ENCODE data around the gene ERG28. TPM values are rescaled to one million over a fixed set of nuclear protein-coding genes. Genes with fewer than 3 reads are reported as not detected.
"Not testable (repeated sequence)": the region's sequence is repeated elsewhere in the genome, so short reads cannot be mapped to it uniquely, and the experiment has no call there.

ERG28 gene
- total RNA-seq, 1 donor from 2014 or later: 6.2 TPM

- DNase-seq (ENCODE audit: low spot score): no peak
These were observed 33.8 kb downstream of the ERG28 start for GRCh38 chr14:75626863-75627262.

GRCh38 chr14:75626396-75626795 is 34.3 kb downstream of the ERG28 start:
- no peak for DNase-seq (ENCODE audit: low spot score)

DNA sequence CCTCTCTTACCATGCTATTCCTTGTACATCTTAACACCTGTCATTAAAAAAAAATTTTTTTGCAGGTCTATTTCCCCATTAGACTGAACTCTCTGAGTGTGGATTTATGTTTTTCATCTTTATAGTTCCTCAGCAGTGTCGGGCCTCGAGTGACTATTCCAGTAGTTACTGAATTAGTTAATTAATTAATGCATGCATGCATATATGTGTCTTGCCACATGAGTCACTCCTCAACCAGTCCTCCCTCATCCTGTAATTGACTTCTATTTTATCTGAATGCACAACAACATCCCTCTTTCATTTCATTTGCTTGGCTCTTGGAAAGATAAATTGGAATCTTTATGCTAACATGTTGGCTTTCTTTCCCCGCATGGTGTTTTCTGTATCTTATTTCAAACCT is 35.6 kb downstream of the ERG28 start:
- no peak for DNase-seq (ENCODE audit: low spot score)

DNA sequence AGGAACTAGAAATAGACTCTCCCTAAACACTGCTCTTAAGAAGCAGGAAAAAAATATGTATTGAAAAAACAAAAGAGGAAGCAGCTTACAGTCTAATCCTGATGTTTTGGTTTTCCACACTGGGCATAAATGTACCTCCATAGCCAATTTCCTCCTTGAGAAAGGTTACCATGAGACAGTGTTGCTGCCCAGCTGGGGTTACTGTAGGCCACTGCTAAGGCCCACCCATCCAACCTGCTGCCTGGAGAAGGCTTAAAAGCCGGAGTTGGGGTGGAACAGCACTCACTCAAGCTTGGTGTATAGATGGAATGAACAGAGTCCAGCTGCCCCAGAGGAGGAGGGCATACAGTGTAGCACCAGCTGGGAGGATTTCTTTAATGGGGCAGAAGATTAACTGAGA is 41.1 kb downstream of the ERG28 start:
- peak; percentile 26 for DNase-seq (ENCODE audit: low spot score)

DNA sequence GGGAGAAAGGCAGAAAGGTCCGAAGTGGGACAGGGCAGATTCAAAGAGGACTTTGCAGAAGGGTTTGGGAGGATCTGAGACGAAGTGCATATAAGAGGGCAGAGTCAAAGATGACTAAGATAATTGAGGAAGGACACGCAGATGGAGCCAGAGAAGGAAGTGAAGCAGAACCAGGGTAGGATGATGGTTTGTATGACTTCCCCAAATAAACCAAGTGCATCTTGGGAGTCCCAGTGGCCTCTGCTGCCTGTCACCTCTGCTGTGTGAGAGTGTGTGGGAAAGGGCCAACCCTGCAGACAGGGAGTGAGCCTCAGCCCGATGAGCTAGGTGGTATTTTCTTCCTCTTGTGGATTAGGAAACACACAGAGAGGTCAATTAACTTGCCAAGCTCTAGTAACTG is 45.5 kb downstream of the ERG28 start:
- DNase-seq (ENCODE audit: low spot score): peak; percentile 28

DNA sequence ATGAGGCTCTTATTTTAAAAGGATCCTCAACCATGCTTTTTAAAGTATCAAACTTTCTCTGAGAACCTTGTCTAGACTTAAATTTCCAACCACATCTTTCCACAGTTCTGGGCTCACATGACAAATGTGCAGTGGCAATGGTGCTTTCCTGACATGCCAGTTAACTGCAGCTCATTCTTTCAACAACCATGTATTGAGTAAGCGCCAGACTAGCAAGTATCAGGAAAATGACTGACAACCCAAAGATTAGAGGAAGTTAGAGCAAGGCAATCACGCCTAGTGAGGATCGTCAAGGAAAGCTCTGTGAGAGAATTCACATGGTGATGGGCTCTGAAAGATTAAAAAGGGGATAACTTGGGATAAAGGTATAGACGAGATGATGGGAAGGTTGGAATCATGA is 46.5 kb downstream of the ERG28 start:
- peak; percentile 4 for DNase-seq (ENCODE audit: low spot score)

GRCh38 chr14:75612157-75612556 is 48.5 kb downstream of the ERG28 start:
- no peak for DNase-seq (ENCODE audit: low spot score)

DNA sequence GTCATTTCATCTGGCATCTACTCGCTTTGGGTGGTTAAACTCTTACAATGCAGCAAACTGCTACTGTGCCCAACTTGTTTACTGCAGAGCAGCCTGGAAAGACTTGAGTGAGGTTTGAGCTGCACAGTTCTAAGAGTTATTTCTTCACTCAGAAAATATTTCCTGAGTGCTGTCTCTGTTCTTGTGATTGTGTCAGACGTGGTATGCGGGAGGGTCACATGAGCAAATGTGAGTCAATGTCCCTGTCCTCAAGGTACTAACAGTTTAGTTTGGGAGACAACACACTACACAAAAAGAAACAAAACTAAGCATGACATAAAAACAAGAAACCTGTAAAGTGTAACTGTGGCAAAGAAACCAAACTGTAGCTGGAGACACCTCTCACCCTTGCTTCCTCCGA is 49.8 kb downstream of the ERG28 start:
- no peak for DNase-seq (ENCODE audit: low spot score)

DNA sequence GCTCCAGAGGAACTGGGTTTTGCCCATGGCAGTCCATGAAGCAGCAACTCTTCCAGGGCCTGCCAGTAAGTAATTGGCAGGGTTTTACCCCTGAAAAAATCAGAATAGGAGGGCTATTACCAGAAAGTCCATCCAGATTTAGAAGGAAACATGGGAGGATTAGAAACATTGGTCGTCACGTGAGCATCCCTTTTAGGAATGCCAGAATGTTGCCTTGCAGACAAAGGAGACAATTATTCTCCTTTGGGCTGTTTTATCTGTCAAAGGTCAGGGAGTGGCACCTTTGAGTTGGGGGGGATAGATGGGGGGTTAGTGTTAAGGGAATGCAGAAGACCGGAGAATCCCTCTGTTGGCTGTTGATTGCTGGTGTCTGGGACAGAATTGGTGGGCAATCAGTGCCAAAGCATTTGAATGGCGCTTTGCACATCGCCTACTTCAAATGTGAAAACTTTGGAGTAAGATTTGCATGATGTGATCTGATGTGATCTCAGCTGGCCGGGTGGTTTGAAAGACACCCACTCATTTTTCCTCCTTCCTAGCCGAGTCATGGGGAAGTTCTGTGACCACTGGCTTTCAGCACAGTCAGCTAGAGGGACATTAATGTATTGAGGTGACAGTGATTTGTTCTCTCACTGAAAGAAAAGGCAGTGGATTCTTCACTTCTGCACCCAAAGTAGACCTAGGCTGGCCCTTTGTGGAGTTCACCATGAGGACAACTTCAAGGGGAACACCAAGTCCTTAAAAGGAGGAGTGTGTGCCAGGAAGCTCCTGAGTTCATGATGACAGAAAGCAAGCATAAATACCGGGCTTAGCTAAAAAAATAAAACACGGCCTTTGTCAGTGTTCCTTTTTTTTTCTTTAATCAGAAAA is 50.8 kb downstream of the ERG28 start:
- DNase-seq (ENCODE audit: low spot score): no peak

- no peak for DNase-seq (ENCODE audit: low spot score)
These were observed 51.6 kb downstream of the ERG28 start for GRCh38 chr14:75609116-75609515.

- DNase-seq (ENCODE audit: low spot score): peak; percentile 26
These were observed 52.6 kb downstream of the ERG28 start for GRCh38 chr14:75607842-75608640.

- no peak for DNase-seq (ENCODE audit: low spot score)
These were observed 53.6 kb downstream of the ERG28 start for GRCh38 chr14:75607044-75607443.

GRCh38 chr14:75605916-75606315 is 54.8 kb downstream of the ERG28 start:
- DNase-seq (ENCODE audit: low spot score): no peak

- DNase-seq (ENCODE audit: low spot score): no peak
These were observed 55.5 kb downstream of the ERG28 start for GRCh38 chr14:75604979-75605851.

DNA sequence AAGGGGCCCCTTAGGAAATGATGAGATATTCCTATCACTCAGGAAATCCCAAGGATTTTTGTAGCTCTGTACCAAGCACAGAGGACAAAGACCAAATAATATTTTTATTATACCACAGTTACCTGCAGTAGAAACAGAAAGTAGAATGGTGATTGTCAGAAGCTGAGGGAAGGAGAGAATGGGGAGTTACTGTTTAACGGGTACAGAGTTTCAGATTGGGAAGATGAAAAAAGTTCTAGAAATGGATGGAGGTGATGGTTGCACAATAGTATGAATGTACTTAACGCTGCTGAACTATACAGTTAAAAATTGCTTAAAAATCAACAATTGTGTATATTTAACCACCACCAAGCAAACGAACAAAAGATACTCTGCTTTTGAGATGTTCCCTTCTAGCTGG is 58.2 kb downstream of the ERG28 start:
- DNase-seq (ENCODE audit: low spot score): no peak

GRCh38 chr14:75601061-75601460 is 59.6 kb downstream of the ERG28 start:
- not testable (repeated sequence) for DNase-seq (ENCODE audit: low spot score)

DNA sequence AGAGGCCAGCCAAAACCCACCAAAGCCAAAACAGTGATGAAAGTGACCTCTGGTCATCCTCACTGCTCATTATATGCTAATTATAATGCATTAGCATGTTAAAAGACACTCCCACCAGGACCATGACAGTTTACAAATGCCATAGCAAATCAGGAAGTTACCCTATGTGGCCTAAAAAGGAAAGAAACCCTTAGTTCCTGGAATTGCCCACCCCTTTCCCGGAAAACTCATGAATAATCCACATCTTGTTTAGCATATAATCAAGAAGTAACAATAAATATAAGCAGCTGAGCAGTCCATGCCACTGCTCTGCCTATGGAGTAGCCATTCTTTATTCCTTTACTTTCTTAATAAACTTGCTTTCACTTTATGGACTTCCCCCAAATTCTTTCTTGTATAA is 60.6 kb downstream of the ERG28 start:
- not testable (repeated sequence) for DNase-seq (ENCODE audit: low spot score)
